ENCODE results near the gene DHRS13. TPM values are rescaled to one million over a fixed set of nuclear protein-coding genes. Genes with fewer than 3 reads are reported as not detected.

Gene DHRS13
- total RNA-seq, 4 donors from 2014 or later, result 2.1 to 3.6 (median 2.7) TPM

DNA sequence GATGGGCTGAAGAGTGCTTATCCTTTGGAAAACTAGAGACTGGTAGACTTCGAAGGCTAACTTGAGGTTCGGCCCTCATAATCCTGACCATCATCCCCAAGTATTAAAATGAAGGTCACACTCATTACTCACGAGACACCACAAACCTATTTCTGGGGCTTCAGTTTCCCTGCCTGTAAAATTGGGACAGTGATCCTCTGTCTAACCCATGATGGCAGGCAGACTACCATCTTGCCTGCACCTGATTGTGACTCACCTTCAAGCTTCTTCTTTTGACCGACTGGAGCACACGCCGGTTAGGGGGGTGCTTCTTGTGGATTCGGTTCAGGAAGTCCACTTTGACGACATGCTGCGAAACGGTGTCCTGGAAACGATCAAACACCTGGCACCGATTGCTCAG is 14.2 kb upstream of the DHRS13 start:
- no peak for TF ChIP-seq CTCF (IDR thresholded peaks at IDR 0.05; ENCODE audit: low read depth)

DNA sequence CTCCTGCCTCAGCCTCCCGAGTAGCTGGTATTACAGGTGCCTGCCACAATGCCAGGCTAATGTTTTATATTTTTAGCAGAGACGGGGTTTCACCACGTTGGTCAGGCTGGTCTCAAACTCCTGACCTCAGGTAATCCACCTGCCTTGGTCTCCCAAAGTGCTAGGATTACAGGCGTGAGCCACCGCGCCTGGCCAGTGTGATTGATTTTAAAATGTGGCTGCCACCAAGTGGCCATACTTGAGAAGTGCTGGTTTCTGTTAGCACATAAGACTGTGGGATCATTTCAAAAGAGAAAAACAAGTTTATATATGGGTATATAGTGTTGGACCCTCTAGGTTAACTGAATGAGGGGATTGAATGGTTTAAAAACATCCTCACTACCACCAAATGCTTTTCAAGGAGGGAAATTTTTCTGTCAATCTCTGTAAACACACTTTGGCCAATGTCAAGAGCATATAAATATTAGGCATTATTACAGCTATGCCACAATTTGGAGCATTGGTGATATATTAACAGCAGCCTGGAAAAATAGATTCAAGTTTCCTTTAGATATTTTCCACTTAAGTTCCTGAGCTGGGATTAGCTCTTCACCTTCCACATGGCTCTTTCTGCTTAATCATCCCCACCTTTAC is 13.5 kb upstream of the DHRS13 start:
- no peak for TF ChIP-seq CTCF (IDR thresholded peaks at IDR 0.05; ENCODE audit: low read depth)

GRCh38 chr17:28912938-28913333 is 10.1 kb upstream of the DHRS13 start:
- no peak for TF ChIP-seq CTCF (IDR thresholded peaks at IDR 0.05; ENCODE audit: low read depth)

DNA sequence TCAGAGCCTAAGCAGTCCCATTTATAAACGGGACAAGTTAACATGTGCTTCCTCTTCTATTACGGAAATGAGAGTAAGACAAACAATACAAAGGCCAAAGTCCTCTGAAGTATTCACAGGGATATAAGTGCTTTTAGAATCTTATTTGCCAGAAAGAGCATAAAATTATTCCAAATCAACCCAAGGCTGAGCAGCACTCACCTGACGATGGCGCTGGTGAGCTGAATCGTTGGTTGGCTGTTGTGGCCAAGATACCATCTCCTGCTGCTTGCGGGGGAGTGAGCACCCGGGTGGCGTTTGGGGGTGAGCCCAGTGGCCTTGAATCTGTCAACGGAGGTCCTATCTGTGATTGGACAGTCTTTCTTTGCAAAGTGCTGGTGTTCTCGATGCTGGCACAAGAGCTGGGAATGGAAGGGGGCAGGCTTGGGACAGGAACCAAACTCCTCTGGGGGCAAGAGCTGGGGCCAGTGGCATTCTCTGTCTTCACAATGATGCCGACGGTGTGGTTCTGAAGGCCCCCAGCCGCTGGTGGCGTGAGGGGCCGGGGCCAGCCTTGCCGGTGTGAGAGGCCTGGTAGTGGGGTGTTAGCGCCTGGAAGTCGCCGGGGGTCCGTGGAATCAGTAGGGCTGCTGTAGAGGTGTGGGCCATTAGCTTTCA is 9.5 kb upstream of the DHRS13 start:
- no peak for TF ChIP-seq CTCF (IDR thresholded peaks at IDR 0.05; ENCODE audit: low read depth)

DNA sequence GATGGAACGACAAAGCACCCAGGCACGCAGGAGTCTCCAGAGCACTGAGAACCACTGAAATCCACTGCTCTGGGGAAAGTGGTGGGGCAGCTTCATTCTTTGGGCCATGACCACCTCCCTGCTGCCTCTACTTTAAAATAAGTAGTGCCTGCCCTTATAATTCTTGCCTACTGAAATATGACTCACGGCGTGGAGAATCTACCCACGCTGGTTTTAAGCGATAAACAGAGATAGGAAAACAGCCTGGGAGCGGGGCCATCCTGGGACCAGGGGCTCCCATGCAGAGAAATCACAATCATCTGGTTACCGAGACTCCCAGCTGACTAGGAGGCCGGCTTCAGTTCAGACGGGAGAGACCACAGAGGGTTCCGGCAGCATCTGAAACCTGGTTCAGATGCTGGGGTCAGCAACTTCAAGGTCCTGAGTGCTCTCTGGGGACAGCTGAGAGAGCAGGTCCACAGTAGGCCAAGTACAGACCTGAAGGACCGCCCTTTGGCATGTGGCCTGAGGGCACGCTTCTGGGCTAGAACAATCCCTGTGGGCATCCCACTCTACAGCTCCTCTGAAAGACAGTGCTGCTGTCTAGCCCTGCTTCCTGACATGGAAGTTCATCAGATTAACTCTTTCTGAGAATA is 8.6 kb upstream of the DHRS13 start:
- no peak for TF ChIP-seq CTCF (IDR thresholded peaks at IDR 0.05; ENCODE audit: low read depth)

GRCh38 chr17:28910534-28910933 is 7.7 kb upstream of the DHRS13 start:
- TF ChIP-seq CTCF (IDR thresholded peaks at IDR 0.05; ENCODE audit: low read depth), result no peak

DNA sequence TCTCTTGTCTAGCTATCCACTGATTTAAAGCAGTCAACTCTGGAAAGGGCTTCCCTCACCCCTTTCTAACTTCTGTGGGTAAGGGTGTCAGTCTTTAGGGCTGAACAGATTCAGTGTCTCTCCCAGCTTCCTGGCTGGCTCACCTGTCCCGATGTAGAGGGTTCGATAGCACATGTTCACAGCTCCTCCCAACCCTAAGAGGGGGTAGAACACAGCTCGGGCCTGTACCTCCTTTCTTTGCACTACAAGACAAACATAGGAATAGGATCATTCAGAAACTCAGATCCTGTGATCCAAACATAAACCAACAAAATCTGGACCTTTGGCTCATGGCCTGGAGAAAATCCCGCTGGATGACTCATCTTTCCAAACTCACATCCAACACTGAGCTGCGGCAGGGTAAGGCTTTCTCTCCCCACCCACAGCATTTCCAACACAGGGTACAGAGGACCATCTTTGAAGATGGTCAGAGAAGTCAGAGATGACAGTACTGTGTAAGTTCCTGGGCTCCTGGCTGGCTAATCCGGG is 5.8 kb upstream of the DHRS13 start:
- no peak for TF ChIP-seq CTCF (IDR thresholded peaks at IDR 0.05; ENCODE audit: low read depth)

All from subcutaneous adipose tissue (tissue), 4 donors.